GM12873 (cell line): ENCODE measurements around the gene KANSL1.

ENCODE experiments used
- CTCF ChIP-seq: IDR thresholded peaks from 2 replicates; pipeline ENCODE4 v1.5.1; 2012; ENCODE audit warnings: low read depth, mild to moderate bottlenecking, moderate library complexity, low read length, control low read depth; ENCODE audit not compliant: insufficient read depth; ENCODE audit errors: missing control alignments

KANSL1 gene

GRCh38 chr17:46039592-46040186, 153.5 kb downstream of the KANSL1 start:
- no peak for TF ChIP-seq CTCF

DNA sequence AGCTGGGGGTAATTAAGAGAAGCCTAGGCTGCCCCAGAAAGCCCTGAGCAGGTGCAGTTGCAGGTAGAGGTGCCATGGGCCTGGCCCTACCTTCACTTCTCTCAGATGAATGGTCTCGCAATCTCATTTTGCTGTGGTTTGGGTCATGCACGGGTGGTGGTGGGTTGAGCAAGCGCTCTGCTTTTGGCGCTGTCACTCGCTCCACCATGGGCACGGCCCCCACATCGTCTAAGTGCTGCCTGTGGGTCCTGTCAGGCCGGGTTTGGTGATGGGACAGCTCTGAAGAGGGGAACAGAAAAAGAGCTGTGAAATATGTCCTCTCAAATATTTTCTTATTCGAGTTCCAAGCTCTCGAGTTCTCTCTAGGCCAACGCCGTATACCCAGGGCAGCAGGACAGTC, 154.3 kb downstream of the KANSL1 start:
- no peak for TF ChIP-seq CTCF

GRCh38 chr17:46038414-46038813, 154.8 kb downstream of the KANSL1 start:
- TF ChIP-seq CTCF, result no peak

GRCh38 chr17:46037722-46038255, 155.4 kb downstream of the KANSL1 start:
- no peak for TF ChIP-seq CTCF

DNA sequence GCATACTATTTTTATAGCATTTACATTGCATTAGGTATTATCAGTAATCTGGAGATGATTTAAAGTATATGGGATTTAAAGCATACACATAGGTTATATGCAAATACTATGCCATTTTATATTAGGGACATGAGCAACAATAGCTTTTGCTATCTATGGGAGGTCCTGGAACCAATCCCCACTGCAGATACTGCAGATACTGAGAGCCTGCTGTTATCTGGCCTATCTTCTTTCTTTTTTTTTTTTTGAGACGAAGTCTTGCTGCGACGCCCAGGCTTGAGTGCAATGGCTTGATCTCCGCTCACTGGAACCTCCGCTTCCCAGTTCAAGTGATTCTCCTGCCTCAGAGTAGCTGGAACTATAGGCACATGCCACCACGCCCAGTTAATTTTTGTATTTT, 156.7 kb downstream of the KANSL1 start:
- TF ChIP-seq CTCF, result no peak

DNA sequence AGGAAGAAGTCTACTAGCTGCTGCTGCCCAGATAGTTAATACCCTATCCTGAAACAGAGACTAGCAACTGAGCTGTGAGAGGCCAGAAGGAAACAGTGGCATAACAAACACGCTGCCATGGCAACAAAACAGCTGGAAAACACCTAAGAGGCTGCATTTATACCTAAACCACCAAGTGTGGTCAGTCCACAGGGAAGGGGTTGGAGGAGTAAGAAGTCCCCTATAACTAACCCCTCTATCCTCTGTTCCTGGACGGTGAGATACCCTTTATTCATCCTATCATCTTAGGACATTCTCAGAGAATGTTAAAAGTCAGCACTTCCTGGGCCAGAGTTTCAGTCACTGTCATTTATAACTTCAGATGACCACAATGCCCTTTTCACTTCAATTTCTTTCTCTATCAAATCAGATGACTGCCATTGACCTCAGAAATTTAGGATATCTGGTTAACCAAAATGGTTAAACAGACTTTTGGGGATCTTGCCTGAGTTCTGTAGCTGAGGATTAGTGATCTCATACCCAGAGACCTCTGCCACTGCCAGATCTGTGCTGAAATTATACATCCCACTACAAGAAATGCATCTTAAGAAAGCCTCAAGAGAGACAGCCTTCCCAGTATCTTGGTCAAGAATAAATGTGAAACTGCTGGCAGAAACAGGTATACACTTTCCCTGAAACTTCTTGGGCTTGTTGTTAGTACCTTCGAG, 158.0 kb downstream of the KANSL1 start:
- TF ChIP-seq CTCF, result no peak

GRCh38 chr17:46033392-46033791, 159.8 kb downstream of the KANSL1 start:
- no peak for TF ChIP-seq CTCF
